Measurements from ENCODE around the gene NATD1. TPM values are rescaled to one million over a fixed set of nuclear protein-coding genes. Genes with fewer than 3 reads are reported as not detected.
"Not testable (repeated sequence)": the region's sequence is repeated elsewhere in the genome, so short reads cannot be mapped to it uniquely, and the experiment has no call there.

NATD1 gene
- total RNA-seq, 2 experiments from 2014 or later, result 5.4 to 5.7 TPM

GRCh38 chr17:21242026-21242697 is 11.0 kb downstream of the NATD1 start:
- H3K27me3 Mint-ChIP-seq, result no peaks in the 10 kb centered on the region
- POLR2A ChIA-PET, result no interaction called here
- no peak overlapping the region for H3K27ac Mint-ChIP-seq
- H3K4me1 Mint-ChIP-seq, result peaks cover 2% of the 10 kb centered on the region
- no peak overlapping the region for H3K4me3 Mint-ChIP-seq
- ATAC-seq (ENCODE audit: low read depth) (no peak), DNase-seq (no peak)
- H3K36me3 Mint-ChIP-seq, result no peaks in the 10 kb centered on the region
- no peaks in the 10 kb centered on the region for H3K9me3 Mint-ChIP-seq

DNA sequence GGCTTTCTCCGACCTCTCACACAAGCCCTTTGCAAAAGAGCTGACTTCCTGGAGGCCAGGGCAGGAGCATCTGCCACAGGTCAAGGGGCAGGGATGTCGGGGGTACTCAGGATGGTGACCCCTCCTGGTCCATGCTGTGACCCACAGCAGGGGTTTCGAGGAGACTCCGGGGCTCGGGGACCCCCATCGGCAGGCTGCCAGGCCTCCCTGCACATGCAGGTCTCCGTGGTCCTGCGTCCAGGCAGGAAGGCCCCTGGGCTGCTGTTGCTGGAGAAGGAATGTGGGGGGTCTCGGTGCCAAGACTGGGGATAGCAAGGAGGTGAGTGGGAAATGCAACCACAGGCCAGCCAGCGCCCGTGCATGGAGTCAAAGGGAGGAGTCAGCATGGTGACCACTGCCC is 11.6 kb downstream of the NATD1 start:
- ATAC-seq (ENCODE audit: low read depth), result no peak
- Mint-ChIP-seq H3K27ac (peak overlapping the region; percentile 33), H3K9me3 (no peaks in the 10 kb centered on the region), H3K4me1 (peaks cover 2% of the 10 kb centered on the region), H3K36me3 (no peaks in the 10 kb centered on the region), H3K4me3 (no peak overlapping the region), H3K27me3 (no peaks in the 10 kb centered on the region)
- no peak for DNase-seq
- POLR2A ChIA-PET, result no interaction called here

DNA sequence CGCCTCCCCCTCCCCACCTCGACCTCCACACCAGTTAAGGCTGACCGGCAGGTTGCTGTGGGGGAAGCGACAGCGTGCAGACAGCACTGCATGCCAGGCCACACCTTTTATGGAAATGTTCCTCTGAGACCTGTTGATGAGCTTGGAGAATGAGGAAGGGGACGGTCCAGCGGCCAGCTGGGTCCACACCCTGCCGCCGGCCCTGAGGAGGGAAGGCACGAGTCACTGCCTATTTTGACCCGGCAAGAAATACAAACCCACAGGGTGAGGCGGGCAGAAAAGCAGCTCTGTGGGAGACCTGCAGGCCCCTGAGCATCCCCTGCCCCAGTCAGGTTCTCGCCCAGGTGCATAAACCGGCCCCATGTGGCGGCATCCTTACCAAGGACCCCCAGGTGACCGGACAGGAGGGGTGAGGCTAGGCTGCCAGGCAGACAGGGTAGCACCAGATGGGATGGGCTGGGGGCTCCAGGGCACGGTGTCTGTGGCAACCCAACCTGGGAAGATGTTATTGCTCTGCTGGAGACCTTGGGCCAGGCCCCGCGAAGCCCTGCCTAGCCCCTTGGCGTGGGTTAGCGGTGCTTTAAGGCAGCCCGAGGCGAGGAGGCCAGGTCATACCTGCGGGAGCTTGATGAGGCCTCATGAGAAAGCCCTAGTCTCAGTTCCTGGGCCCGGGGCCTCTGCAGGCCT is 12.7 kb downstream of the NATD1 start:
- Mint-ChIP-seq H3K4me3 (no peak overlapping the region), H3K27me3 (no peaks in the 10 kb centered on the region), H3K36me3 (no peaks in the 10 kb centered on the region), H3K4me1 (peaks cover 2% of the 10 kb centered on the region), H3K9me3 (peaks cover 2% of the 10 kb centered on the region), H3K27ac (no peak overlapping the region)
- POLR2A ChIA-PET, result no interaction called here
- no peak for ATAC-seq (ENCODE audit: low read depth)
- no peak for DNase-seq

GRCh38 chr17:21239680-21240368 is 13.4 kb downstream of the NATD1 start:
- peaks cover under 1% of the 10 kb centered on the region for H3K4me1 Mint-ChIP-seq
- POLR2A ChIA-PET, result no interaction called here

GRCh38 chr17:21235921-21236320 is 17.3 kb downstream of the NATD1 start:
- Mint-ChIP-seq H3K27ac (no peak overlapping the region), H3K9me3 (peaks cover 2% of the 10 kb centered on the region), H3K27me3 (no peaks in the 10 kb centered on the region), H3K4me1 (no peaks in the 10 kb centered on the region), H3K4me3 (no peak overlapping the region), H3K36me3 (peaks cover 7% of the 10 kb centered on the region)
- DNase-seq, result no peak
- POLR2A ChIA-PET, result no interaction called here
- no peak for ATAC-seq (ENCODE audit: low read depth)

More at GRCh38 chr17:21239680-21240368, 13.4 kb downstream of the NATD1 start:
- H3K27ac Mint-ChIP-seq, result no peak overlapping the region
- DNase-seq, result no peak
- H3K4me3 Mint-ChIP-seq, result no peak overlapping the region
- no peaks in the 10 kb centered on the region for H3K27me3 Mint-ChIP-seq
- no peak for ATAC-seq (ENCODE audit: low read depth)
- no peaks in the 10 kb centered on the region for H3K36me3 Mint-ChIP-seq
- H3K9me3 Mint-ChIP-seq, result peaks cover 2% of the 10 kb centered on the region

GRCh38 chr17:21233581-21234347 is 19.4 kb downstream of the NATD1 start:
- POLR2A ChIA-PET, result no interaction called here
- H3K4me3 Mint-ChIP-seq, result no peak overlapping the region
- H3K4me1 Mint-ChIP-seq, result no peaks in the 10 kb centered on the region
- H3K27ac Mint-ChIP-seq, result no peak overlapping the region
- H3K27me3 Mint-ChIP-seq, result no peaks in the 10 kb centered on the region
- H3K9me3 Mint-ChIP-seq, result peaks cover 2% of the 10 kb centered on the region
- ATAC-seq (ENCODE audit: low read depth), result no peak
- H3K36me3 Mint-ChIP-seq, result peaks cover 7% of the 10 kb centered on the region
- no peak for DNase-seq

DNA sequence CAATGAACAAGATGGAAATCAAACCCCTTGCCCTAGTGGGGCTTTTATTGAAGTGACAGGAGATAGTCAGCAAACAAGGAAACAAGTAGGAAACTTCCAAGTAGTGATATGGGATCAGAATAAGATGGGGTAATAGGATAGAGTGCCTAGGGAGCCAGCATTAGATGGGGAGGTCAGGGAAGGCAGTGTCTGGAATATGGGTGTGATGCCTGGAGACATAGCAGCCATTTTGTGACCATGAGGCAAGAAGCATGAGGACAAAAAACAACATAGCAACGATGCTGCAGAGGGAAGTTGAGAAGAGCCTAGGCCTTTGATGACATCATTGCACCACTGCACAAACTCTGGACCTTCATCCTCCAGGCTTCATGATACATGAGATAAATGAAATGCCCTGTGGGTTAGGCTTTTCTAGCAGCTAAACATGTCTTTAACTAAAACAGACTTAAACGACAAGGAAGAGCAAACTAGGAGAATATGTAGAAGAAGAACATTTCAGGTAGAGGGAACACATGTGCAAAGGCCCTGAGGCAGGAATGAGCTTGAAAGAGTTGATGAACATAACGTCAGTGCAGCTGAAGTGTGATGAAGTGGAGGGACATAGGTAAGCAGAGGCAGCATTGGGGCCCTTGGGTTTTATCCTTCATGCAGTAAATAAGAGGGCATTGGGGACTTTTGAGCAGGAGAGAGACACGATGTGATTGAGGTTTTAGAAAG is 21.0 kb downstream of the NATD1 start:
- no peak for ATAC-seq (ENCODE audit: low read depth)

DNA sequence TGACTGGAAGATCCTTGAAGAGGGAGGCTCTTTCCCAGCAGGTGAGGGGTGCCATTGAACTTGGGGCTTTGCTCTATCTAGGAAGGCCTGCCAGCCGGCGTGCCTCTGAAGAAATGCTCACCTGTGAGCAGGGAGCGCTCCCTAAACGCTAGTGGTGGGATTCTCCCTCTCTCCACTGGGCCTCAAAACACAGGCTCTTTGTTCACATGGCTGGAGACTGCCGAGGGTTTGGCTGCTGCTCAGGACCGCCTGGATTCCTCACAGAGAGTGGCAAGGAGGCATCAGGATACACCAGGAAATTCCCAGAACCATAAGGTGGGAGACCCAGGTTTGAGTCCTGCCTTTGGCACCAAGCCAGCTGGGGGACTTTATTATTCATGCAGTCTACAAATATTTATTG is 21.7 kb downstream of the NATD1 start:
- no peaks in the 10 kb centered on the region for H3K27me3 Mint-ChIP-seq
- POLR2A ChIA-PET, result no interaction called here
- H3K9me3 Mint-ChIP-seq, result peaks cover 2% of the 10 kb centered on the region

More for the DNA sequence above, 21.0 kb downstream of the NATD1 start:
- Mint-ChIP-seq H3K27ac (no peak overlapping the region), H3K9me3 (peaks cover 2% of the 10 kb centered on the region), H3K27me3 (no peaks in the 10 kb centered on the region), H3K36me3 (peaks cover 7% of the 10 kb centered on the region), H3K4me1 (no peaks in the 10 kb centered on the region), H3K4me3 (no peak overlapping the region)
- DNase-seq, result no peak
- POLR2A ChIA-PET, result no interaction called here

GRCh38 chr17:21228845-21229244 is 24.4 kb downstream of the NATD1 start:
- H3K36me3 Mint-ChIP-seq, result peaks cover 7% of the 10 kb centered on the region
- no peak overlapping the region for H3K27ac Mint-ChIP-seq
- DNase-seq (no peak), ATAC-seq (ENCODE audit: low read depth) (no peak)
- no peaks in the 10 kb centered on the region for H3K9me3 Mint-ChIP-seq
- no peak overlapping the region for H3K4me3 Mint-ChIP-seq
- POLR2A ChIA-PET, result no interaction called here
- H3K4me1 Mint-ChIP-seq, result no peaks in the 10 kb centered on the region
- no peaks in the 10 kb centered on the region for H3K27me3 Mint-ChIP-seq

More for the DNA sequence above, 21.7 kb downstream of the NATD1 start:
- no peak for ATAC-seq (ENCODE audit: low read depth)
- Mint-ChIP-seq H3K36me3 (peaks cover 7% of the 10 kb centered on the region), H3K4me3 (no peak overlapping the region), H3K27ac (no peak overlapping the region), H3K4me1 (no peaks in the 10 kb centered on the region)
- no peak for DNase-seq

GRCh38 chr17:21228111-21228510 is 25.1 kb downstream of the NATD1 start:
- Mint-ChIP-seq H3K4me1 (no peaks in the 10 kb centered on the region), H3K4me3 (no peak overlapping the region), H3K36me3 (peaks cover 7% of the 10 kb centered on the region), H3K9me3 (no peaks in the 10 kb centered on the region), H3K27ac (no peak overlapping the region), H3K27me3 (no peaks in the 10 kb centered on the region)
- POLR2A ChIA-PET, result no interaction called here
- no peak for ATAC-seq (ENCODE audit: low read depth)
- DNase-seq, result no peak

- H3K27me3 Mint-ChIP-seq; DNase-seq; H3K27ac Mint-ChIP-seq; H3K4me3 Mint-ChIP-seq; H3K9me3 Mint-ChIP-seq; ATAC-seq (ENCODE audit: low read depth); H3K36me3 Mint-ChIP-seq; POLR2A ChIA-PET; H3K4me1 Mint-ChIP-seq: not testable (repeated sequence)
These were observed 25.9 kb downstream of the NATD1 start for GRCh38 chr17:21227277-21227676.

GRCh38 chr17:21223086-21223485 is 30.1 kb downstream of the NATD1 start:
- H3K4me1 Mint-ChIP-seq, result peaks cover 2% of the 10 kb centered on the region
- peaks cover 13% of the 10 kb centered on the region for H3K36me3 Mint-ChIP-seq
- H3K9me3 Mint-ChIP-seq, result no peaks in the 10 kb centered on the region
- no peak overlapping the region for H3K4me3 Mint-ChIP-seq
- no peak overlapping the region for H3K27ac Mint-ChIP-seq
- no peaks in the 10 kb centered on the region for H3K27me3 Mint-ChIP-seq
- DNase-seq, result no peak
- no peak for ATAC-seq (ENCODE audit: low read depth)
- POLR2A ChIA-PET, result no interaction called here

GRCh38 chr17:21218831-21219380 is 34.3 kb downstream of the NATD1 start:
- no peaks in the 10 kb centered on the region for H3K27me3 Mint-ChIP-seq
- H3K4me3 Mint-ChIP-seq, result no peak overlapping the region
- no peaks in the 10 kb centered on the region for H3K9me3 Mint-ChIP-seq
- DNase-seq (no peak), ATAC-seq (ENCODE audit: low read depth) (no peak)
- peaks cover 18% of the 10 kb centered on the region for H3K4me1 Mint-ChIP-seq
- POLR2A ChIA-PET, result no interaction called here
- peak overlapping the region; percentile 22 for H3K27ac Mint-ChIP-seq
- H3K36me3 Mint-ChIP-seq, result peaks cover 15% of the 10 kb centered on the region

Data from activated naive CD8-positive, alpha-beta T cell treated with anti-CD3 and anti-CD28 coated beads, Interleukin-2, amount 10 ng/mL, durations not matched to agents 7 days and 5 days (primary cell).